HEK293 (cell line): ENCODE results near the gene C2CD2L.
A peak's percentile ranks its signal among the peaks of the same experiment; 100 is the strongest.

Experiments used
- CTCF ChIA-PET: fragments of 350-600 bp; formaldehyde crosslinking; extraction: SDS; loops from one replicate; lab custom pipeline; 2021; ENCODE audit warnings: antibody characterized with exemption; lab: Yijun Ruan, JAX
- POLR2A ChIA-PET: fragments of 300-600 bp; formaldehyde crosslinking; extraction: SDS; loops from one replicate; lab custom pipeline; 2020; ENCODE audit warnings: antibody characterized with exemption, inconsistent platforms; lab: Yijun Ruan, JAX
- H3K27ac ChIP-seq: fragments of 200-500 bp; sonication (Bioruptor generic); 2 replicates; pipeline ENCODE4 v1.5.1; 2014; ENCODE audit warnings: low read depth, low read length, control low read depth, inconsistent platforms; ENCODE audit errors: extremely low read depth
- H3K36me3 ChIP-seq, 2 experiments: fragments of 200-500 bp in 1 of 2; sonication (Bioruptor generic) in 1 of 2; 1 replicate in 1 of 2; 2 replicates in 1 of 2; pipeline ENCODE4 v1.5.1; 2014 to 2017; ENCODE audit warnings: inconsistent platforms in 2 of 2, low read length in 2 of 2; ENCODE audit not compliant: control insufficient read depth in 2 of 2, insufficient read depth in 1 of 2
- H3K4me1 ChIP-seq: fragments of 200-500 bp; sonication (Bioruptor generic); 2 replicates; pipeline ENCODE4 v1.5.1; 2014; ENCODE audit warnings: mild to moderate bottlenecking, low read length, inconsistent platforms; ENCODE audit not compliant: control insufficient read depth, insufficient read depth
- H3K4me3 ChIP-seq: 2 replicates; pipeline ENCODE4 v1.5.1; 2011; ENCODE audit warnings: low read depth, mild to moderate bottlenecking, control low read depth, low read length, moderate library complexity
- H3K9me3 ChIP-seq: fragments of 200-500 bp; sonication (Bioruptor generic); 2 replicates; pipeline ENCODE4 v1.5.1; 2014; ENCODE audit warnings: low read depth, low read length, inconsistent platforms; ENCODE audit not compliant: control insufficient read depth, insufficient read depth
- KLF9 ChIP-seq: fragments of 450-650 bp; formaldehyde crosslinking; IDR thresholded peaks from 2 replicates; pipeline ENCODE4 v1.5.1; 2016; ENCODE audit warnings: missing biosample characterization, missing genetic modification characterization, low read depth
- PRDM10 ChIP-seq: fragments of 450-650 bp; formaldehyde crosslinking; IDR thresholded peaks from 2 replicates; pipeline ENCODE4 v1.5.1; 2016; ENCODE audit warnings: missing biosample characterization, missing genetic modification characterization
- REPIN1 ChIP-seq: fragments of 450-650 bp; formaldehyde crosslinking; IDR thresholded peaks from 2 replicates; pipeline ENCODE4 v1.5.1; 2017; ENCODE audit warnings: missing biosample characterization, missing genetic modification characterization, low read depth
- SCRT1 ChIP-seq: fragments of 450-650 bp; formaldehyde crosslinking; IDR thresholded peaks from 2 replicates; pipeline ENCODE4 v1.5.1; 2016; ENCODE audit warnings: missing biosample characterization, missing genetic modification characterization, borderline replicate concordance
- SP3 ChIP-seq: fragments of 450-650 bp; formaldehyde crosslinking; IDR thresholded peaks from 2 replicates; pipeline ENCODE4 v1.5.1; 2016; ENCODE audit warnings: missing biosample characterization, missing genetic modification characterization
- SP7 ChIP-seq: fragments of 450-650 bp; formaldehyde crosslinking; IDR thresholded peaks from 2 replicates; pipeline ENCODE4 v1.5.1; 2016; ENCODE audit warnings: missing biosample characterization, missing genetic modification characterization
- WT1 ChIP-seq: fragments of 450-650 bp; formaldehyde crosslinking; IDR thresholded peaks from 2 replicates; pipeline ENCODE4 v1.5.1; 2016; ENCODE audit warnings: missing biosample characterization, missing genetic modification characterization
- YY2 ChIP-seq: fragments of 450-650 bp; formaldehyde crosslinking; IDR thresholded peaks from 2 replicates; pipeline ENCODE4 v1.5.1; 2016; ENCODE audit warnings: missing biosample characterization, missing genetic modification characterization
- ZBTB10 ChIP-seq: fragments of 450-650 bp; formaldehyde crosslinking; IDR thresholded peaks from 2 replicates; pipeline ENCODE4 v1.5.1; 2016; ENCODE audit warnings: missing biosample characterization, missing genetic modification characterization
- ZNF16 ChIP-seq: fragments of 450-650 bp; formaldehyde crosslinking; IDR thresholded peaks from 2 replicates; pipeline ENCODE4 v1.5.1; 2016; ENCODE audit warnings: low read depth, missing biosample characterization, missing genetic modification characterization
- ZNF202 ChIP-seq: fragments of 450-650 bp; formaldehyde crosslinking; IDR thresholded peaks from 2 replicates; pipeline ENCODE4 v1.5.1; 2016; ENCODE audit warnings: missing biosample characterization, missing genetic modification characterization, borderline replicate concordance
- ZNF221 ChIP-seq: fragments of 450-650 bp; formaldehyde crosslinking; IDR thresholded peaks from 2 replicates; pipeline ENCODE4 v1.5.1; 2017; ENCODE audit warnings: missing biosample characterization, missing genetic modification characterization, borderline replicate concordance
- ZNF274 ChIP-seq, 2 experiments: fragments of 200-500 bp in 1 of 2; fragments of 450-650 bp in 1 of 2; sonication (Bioruptor generic) in 1 of 2; formaldehyde crosslinking in 1 of 2; IDR thresholded peaks; 2 replicates each; pipeline versions ENCODE4 v1.5.1 to v1.6.1; 2014 to 2016; ENCODE audit warnings: borderline replicate concordance in 1 of 2, inconsistent platforms in 1 of 2, low read length in 1 of 2, missing biosample characterization in 1 of 2, missing genetic modification characterization in 1 of 2
- ZNF398 ChIP-seq: fragments of 450-650 bp; formaldehyde crosslinking; IDR thresholded peaks from 2 replicates; pipeline ENCODE4 v1.5.1; 2017; ENCODE audit warnings: missing biosample characterization, missing genetic modification characterization
- ZNF423 ChIP-seq: fragments of 450-650 bp; formaldehyde crosslinking; IDR thresholded peaks from 2 replicates; pipeline ENCODE4 v1.5.1; 2016; ENCODE audit warnings: missing biosample characterization, missing genetic modification characterization
- ZNF530 ChIP-seq: fragments of 450-650 bp; formaldehyde crosslinking; IDR thresholded peaks from 2 replicates; pipeline ENCODE4 v1.5.1; 2016; ENCODE audit warnings: low read depth, missing biosample characterization, missing genetic modification characterization
- ZNF560 ChIP-seq: fragments of 450-650 bp; formaldehyde crosslinking; IDR thresholded peaks from 2 replicates; pipeline ENCODE4 v1.5.1; 2017; ENCODE audit warnings: missing biosample characterization, missing genetic modification characterization, borderline replicate concordance
- ZNF610 ChIP-seq: fragments of 450-650 bp; formaldehyde crosslinking; IDR thresholded peaks from 2 replicates; pipeline ENCODE4 v1.5.1; 2016; ENCODE audit warnings: missing biosample characterization, missing genetic modification characterization, borderline replicate concordance
- ZNF624 ChIP-seq: fragments of 450-650 bp; formaldehyde crosslinking; IDR thresholded peaks from 2 replicates; pipeline ENCODE4 v1.5.1; 2017; ENCODE audit warnings: missing biosample characterization, missing genetic modification characterization
- ZNF639 ChIP-seq: fragments of 450-650 bp; formaldehyde crosslinking; IDR thresholded peaks from 2 replicates; pipeline ENCODE4 v1.5.1; 2016; ENCODE audit warnings: missing biosample characterization, missing genetic modification characterization
- ZNF658 ChIP-seq: fragments of 450-650 bp; formaldehyde crosslinking; IDR thresholded peaks from 2 replicates; pipeline ENCODE4; 2016; ENCODE audit warnings: missing biosample characterization, missing genetic modification characterization
- ZNF701 ChIP-seq: fragments of 450-650 bp; formaldehyde crosslinking; IDR thresholded peaks from 2 replicates; pipeline ENCODE4 v1.5.1; 2016; ENCODE audit warnings: missing biosample characterization, missing genetic modification characterization
- ZNF785 ChIP-seq: fragments of 450-650 bp; formaldehyde crosslinking; IDR thresholded peaks from 2 replicates; pipeline ENCODE4 v1.5.1; 2016; ENCODE audit warnings: missing biosample characterization, missing genetic modification characterization
- ZSCAN18 ChIP-seq: fragments of 450-650 bp; formaldehyde crosslinking; IDR thresholded peaks from 2 replicates; pipeline ENCODE4 v1.5.1; 2016; ENCODE audit warnings: missing biosample characterization, missing genetic modification characterization

C2CD2L gene

GRCh38 chr11:119100994-119101758, 6.0 kb upstream of the C2CD2L start (continued):
- no peak for TF ChIP-seq ZNF624 (tag by site-specific recombination)
- TF ChIP-seq ZNF785 (tag by site-specific recombination) = no peak
- TF ChIP-seq SP3 (tag by site-specific recombination) = peak; percentile 47; the same call in 1 of the 2 replicates
- TF ChIP-seq ZNF658 (tag by site-specific recombination) = no peak
- no peak for TF ChIP-seq ZSCAN18 (tag by site-specific recombination)
- TF ChIP-seq ZNF610 (tag by site-specific recombination) = no peak
- TF ChIP-seq ZNF423 (tag by site-specific recombination) = no peak
- TF ChIP-seq PRDM10 = no peak
- TF ChIP-seq SCRT1 = no peak
- no peak for TF ChIP-seq ZNF701
- no peak for TF ChIP-seq ZNF560 (tag by site-specific recombination)
- TF ChIP-seq ZNF530 = no peak
- peak; percentile 77 for TF ChIP-seq KLF9 (tag by site-specific recombination)
- no peak for TF ChIP-seq ZNF274 (IDR thresholded peaks at IDR 0.05; ENCODE audit: low read length)
- no peak for TF ChIP-seq ZNF274 (tag by site-specific recombination; IDR thresholded peaks at IDR 0.05; ENCODE audit: borderline replicate concordance)
- no peak for TF ChIP-seq REPIN1 (tag by site-specific recombination)
- no peak for TF ChIP-seq ZNF398 (tag by site-specific recombination)
- no peak for TF ChIP-seq ZNF221 (tag by site-specific recombination)
- TF ChIP-seq ZNF202 (tag by site-specific recombination) = no peak

- CTCF ChIA-PET = interaction anchor here (0.8 to 2.3 kb wide), 11 partner anchors 21 to 412 kb away, joined by 3 to 7 read pairs (median 4); partner anchors contain the start of genes NLRX1, RPS25 and VPS11
- TF ChIP-seq YY2 (tag by site-specific recombination) = peak; percentile 90
- TF ChIP-seq ZNF530 = no peak
- TF ChIP-seq ZBTB10 = 0 out of 2 replicates have a peak, but pooled peaks have one; percentile 40
- TF ChIP-seq ZNF639 (tag by site-specific recombination) = peak; percentile 92
- TF ChIP-seq ZNF16 = no peak
- 0 out of 2 replicates have a peak, but pooled peaks have one; percentile 25 for TF ChIP-seq WT1 (tag by site-specific recombination)
- peak; percentile 63; the same call in 1 of the 2 replicates for TF ChIP-seq SP7 (tag by site-specific recombination)
These were observed 5.3 kb upstream of the C2CD2L start, which contains the start of gene DPAGT1 for GRCh38 chr11:119101759-119102423. Gene DPAGT1 (minus strand): TSS chr11:119101853. CDS start chr11:119101655, 198 bp downstream.

More at GRCh38 chr11:119101759-119102423, 5.3 kb upstream of the C2CD2L start, which contains the start of gene DPAGT1:
- Histone ChIP-seq H3K36me3 (peaks cover 0 to 22% of the 10 kb centered on the region in 2 experiments; a peak in 1 of 3 replicates), H3K9me3 (no peaks in the 10 kb centered on the region), H3K4me3 (peak within 1 kb of the TSS; percentile 63), H3K4me1 (no peaks in the 10 kb centered on the region), H3K27ac (peak within 1 kb of the TSS; percentile 53)
- POLR2A ChIA-PET = interaction anchor here (0.6 to 1.8 kb wide), 19 partner anchors 8 to 510 kb away, joined by 3 to 22 read pairs (median 5); partner anchors contain the start of genes HINFP, HMBS, HYOU1 and MCAM
